Esophagus squamous epithelium (tissue), 5 donors: ENCODE data around the gene CHN2. TPM values are rescaled to one million over a fixed set of nuclear protein-coding genes. Genes with fewer than 3 reads are reported as not detected.

Experiments
- DNase-seq: peaks from one replicate; lab custom pipeline; 2025; lab: John Stamatoyannopoulos, UW
- H3K27ac ChIP-seq, 4 donors: fragments of 200-600 bp; sonication (generic); one replicate each; pipeline ENCODE4 v1.5.1; 2016 to 2019; ENCODE audit warnings: mild to moderate bottlenecking in 1 of 4
- H3K27me3 ChIP-seq, 4 donors: fragments of 200-600 bp; sonication (generic); 1 replicate in 3 of 4; 2 replicates in 1 of 4; pipeline versions ENCODE4 v1.5.1 to v1.6.0; 2017 to 2021; ENCODE audit warnings: antibody characterized with exemption in 1 of 4
- H3K36me3 ChIP-seq, 3 donors: fragments of 200-600 bp; sonication (generic); one replicate each; pipeline ENCODE4 v1.5.1; 2016 to 2019
- H3K4me1 ChIP-seq, 3 donors: fragments of 200-600 bp; sonication (generic); one replicate each; pipeline ENCODE4 v1.5.1; 2017 to 2019
- H3K4me3 ChIP-seq, 4 donors: fragments of 200-600 bp; sonication (generic); 1 replicate in 3 of 4; 2 replicates in 1 of 4; pipeline ENCODE4 v1.5.1; 2016 to 2019; ENCODE audit warnings: mild to moderate bottlenecking in 2 of 4, moderate library complexity in 1 of 4
- H3K9me3 ChIP-seq, 3 donors: fragments of 200-600 bp; sonication (generic); one replicate each; pipeline ENCODE4 v1.5.1; 2016 to 2019
- POLR2A ChIP-seq, 4 donors: fragments of 450-650 bp; IDR thresholded peaks; one replicate each; pipeline ENCODE4 v1.6.1; 2017; ENCODE audit warnings: antibody characterized with exemption in 4 of 4, mild to moderate bottlenecking in 4 of 4, moderate library complexity in 3 of 4
- WGBS, 2 donors: methylation state at CpG; one replicate each; pipeline ENCODE4 v1.1.5; 2018; 5-methylcytosine and 5-hydroxymethylcytosine counted together
- intact Hi-C: fragments of 100-400 bp; cut with DNase I; formaldehyde crosslinking; loops from one replicate; pipeline ENCODE4 v1.15.0; 2022
- total RNA-seq, 4 donors: library from RNA; depleted of rRNA; stranded (reverse); fragments of >200 nt; gene quantifications; one replicate each; pipeline ENCODE4 v1.1.0, GENCODE V29; 2016
- TF ChIP-seq, protein P1 (sequence below), 6 experiments: fragments of 450-650 bp in 4 of 6; fragments of 200-600 bp in 2 of 6; sonication (generic) in 2 of 6; IDR thresholded peaks; one replicate each; pipeline ENCODE4 v1.5.1; 2016 to 2019; ENCODE audit warnings: antibody characterized with exemption in 6 of 6, mild to moderate bottlenecking in 4 of 6, moderate library complexity in 4 of 6
- donor health status: DM: yes; HTN: yes; CAD: no.

Gene CHN2
- total RNA-seq, 4 donors from 2014 or later, result 0.08 to 8.6 (median 1.7) TPM

DNA sequence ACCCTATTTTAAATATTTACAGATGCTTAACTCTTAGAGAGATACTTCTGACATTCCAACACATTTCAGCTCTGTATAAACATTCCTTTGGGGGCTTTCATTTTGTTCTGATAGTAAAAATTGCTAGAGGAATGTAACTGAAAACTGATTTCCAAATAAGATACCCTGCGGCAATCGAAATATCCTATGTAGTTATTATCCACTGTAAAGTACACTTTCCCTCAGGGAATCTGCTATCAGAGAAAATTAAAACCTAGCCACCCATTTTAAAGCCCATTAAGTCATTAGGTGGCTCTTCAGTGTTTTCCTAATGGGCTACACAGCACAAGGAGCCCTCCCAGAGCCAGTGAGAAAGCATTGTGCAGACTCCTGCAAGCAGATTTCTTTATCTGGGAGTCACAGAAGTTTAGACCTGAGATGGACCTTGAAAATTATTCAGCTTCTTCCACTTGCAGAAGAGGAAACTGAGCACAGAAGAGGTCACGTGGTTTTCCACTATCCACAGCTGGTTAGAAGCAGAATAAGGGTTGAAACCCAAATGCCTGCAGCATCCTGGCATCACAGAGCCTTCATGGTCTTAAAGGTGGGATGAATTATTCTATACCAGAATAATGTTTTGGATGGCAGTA lies 35.7 kb upstream of the CHN2 start:
- 46 to 60% methylated on average over 3 of the region's 3 CpGs for WGBS, 2 donors
- intact Hi-C loops, result no loop called here
- no peaks in the 10 kb centered on the region for H3K9me3 ChIP-seq
- TF ChIP-seq, protein P1, sequence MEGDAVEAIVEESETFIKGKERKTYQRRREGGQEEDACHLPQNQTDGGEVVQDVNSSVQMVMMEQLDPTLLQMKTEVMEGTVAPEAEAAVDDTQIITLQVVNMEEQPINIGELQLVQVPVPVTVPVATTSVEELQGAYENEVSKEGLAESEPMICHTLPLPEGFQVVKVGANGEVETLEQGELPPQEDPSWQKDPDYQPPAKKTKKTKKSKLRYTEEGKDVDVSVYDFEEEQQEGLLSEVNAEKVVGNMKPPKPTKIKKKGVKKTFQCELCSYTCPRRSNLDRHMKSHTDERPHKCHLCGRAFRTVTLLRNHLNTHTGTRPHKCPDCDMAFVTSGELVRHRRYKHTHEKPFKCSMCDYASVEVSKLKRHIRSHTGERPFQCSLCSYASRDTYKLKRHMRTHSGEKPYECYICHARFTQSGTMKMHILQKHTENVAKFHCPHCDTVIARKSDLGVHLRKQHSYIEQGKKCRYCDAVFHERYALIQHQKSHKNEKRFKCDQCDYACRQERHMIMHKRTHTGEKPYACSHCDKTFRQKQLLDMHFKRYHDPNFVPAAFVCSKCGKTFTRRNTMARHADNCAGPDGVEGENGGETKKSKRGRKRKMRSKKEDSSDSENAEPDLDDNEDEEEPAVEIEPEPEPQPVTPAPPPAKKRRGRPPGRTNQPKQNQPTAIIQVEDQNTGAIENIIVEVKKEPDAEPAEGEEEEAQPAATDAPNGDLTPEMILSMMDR (IDR thresholded peaks at IDR 0.05), result no peak
- TF ChIP-seq POLR2A (IDR thresholded peaks at IDR 0.05), result no peak
- H3K27ac ChIP-seq, result no peak overlapping the region
- no peak for DNase-seq
- H3K4me3 ChIP-seq, result no peak overlapping the region
- peaks cover 0 to 15% (median 0%) of the 10 kb centered on the region in 4 donors for H3K27me3 ChIP-seq
- no peaks in the 10 kb centered on the region for H3K36me3 ChIP-seq
- no peaks in the 10 kb centered on the region for H3K4me1 ChIP-seq

DNA sequence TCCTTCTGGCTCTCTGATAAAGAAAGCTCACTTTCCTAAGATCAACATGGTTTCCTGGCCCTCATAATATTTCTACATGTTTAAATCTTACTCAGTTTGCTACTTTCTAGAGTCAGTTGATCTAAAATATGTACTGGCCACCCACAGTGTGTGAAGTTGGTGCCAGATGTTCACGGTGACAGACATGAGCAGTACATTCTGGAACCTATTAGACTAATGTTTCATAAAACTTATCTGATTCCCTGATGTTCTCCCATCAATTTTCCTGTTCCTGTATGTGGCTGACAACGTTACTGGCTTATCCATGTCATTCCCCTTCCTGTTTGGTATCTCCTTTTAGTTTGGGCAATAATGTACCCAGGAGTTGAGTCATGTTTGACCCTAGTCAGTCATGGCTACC lies 34.5 kb upstream of the CHN2 start:
- TF ChIP-seq, protein P1 (IDR thresholded peaks at IDR 0.05), result no peak
- TF ChIP-seq POLR2A (IDR thresholded peaks at IDR 0.05), result no peak
- intact Hi-C loops, result no loop called here
- no peak overlapping the region for H3K27ac ChIP-seq
- H3K4me3 ChIP-seq, result no peak overlapping the region
- H3K36me3 ChIP-seq, result no peaks in the 10 kb centered on the region
- 28 to 43% methylated on average over 2 of the region's 2 CpGs for WGBS, 2 donors
- H3K9me3 ChIP-seq, result no peaks in the 10 kb centered on the region
- peaks cover 0 to 15% (median 0%) of the 10 kb centered on the region in 4 donors for H3K27me3 ChIP-seq
- no peak for DNase-seq
- H3K4me1 ChIP-seq, result no peaks in the 10 kb centered on the region

DNA sequence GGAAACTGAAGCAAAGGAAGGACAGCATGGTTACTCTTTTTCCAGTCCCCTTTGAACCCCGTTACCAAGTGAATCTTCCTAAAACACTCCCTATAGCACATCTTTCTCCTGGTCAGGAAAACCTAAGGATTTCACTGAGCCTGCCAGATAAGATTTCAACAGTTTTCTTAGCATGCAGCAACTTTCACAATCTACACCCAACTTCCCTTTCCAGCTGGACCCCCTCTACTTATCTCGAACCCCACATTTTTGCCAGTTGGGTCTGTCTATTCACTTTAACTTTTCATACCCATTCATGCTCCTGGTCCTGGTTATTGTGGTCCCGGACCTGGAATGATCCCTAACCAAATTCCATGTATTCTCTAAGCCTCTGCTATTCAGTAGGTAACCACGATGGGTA lies 33.3 kb upstream of the CHN2 start:
- H3K27me3 ChIP-seq, result peaks cover 0 to 19% (median 0%) of the 10 kb centered on the region in 4 donors
- 75 to 88% methylated on average over 4 of the region's 4 CpGs for WGBS, 2 donors
- no peaks in the 10 kb centered on the region for H3K9me3 ChIP-seq
- no peak overlapping the region for H3K27ac ChIP-seq
- intact Hi-C loops, result no loop called here
- H3K4me3 ChIP-seq, result no peak overlapping the region
- TF ChIP-seq, protein P1 (IDR thresholded peaks at IDR 0.05), result no peak
- TF ChIP-seq POLR2A (IDR thresholded peaks at IDR 0.05), result no peak
- no peak for DNase-seq
- H3K36me3 ChIP-seq, result no peaks in the 10 kb centered on the region
- H3K4me1 ChIP-seq, result no peaks in the 10 kb centered on the region

DNA sequence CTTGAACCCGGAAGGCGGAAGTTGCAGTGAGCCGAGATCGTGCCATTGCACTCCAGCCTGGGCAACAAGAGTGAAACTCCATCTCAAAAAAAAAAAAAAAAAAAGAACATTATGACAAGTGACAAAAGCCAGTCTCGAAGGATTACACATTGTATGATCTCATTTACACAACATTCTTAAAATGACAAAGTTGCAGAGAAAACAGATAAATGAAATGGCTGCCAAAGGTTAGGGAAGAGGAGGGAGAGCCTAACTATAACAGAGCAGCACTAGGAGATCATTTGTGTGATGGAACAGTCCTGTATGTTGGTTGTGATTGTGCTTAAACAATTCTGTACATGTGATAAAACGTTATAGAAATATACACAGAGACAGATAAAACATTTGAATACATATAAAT lies 32.0 kb upstream of the CHN2 start:
- intact Hi-C loops, result no loop called here
- TF ChIP-seq, protein P1 (IDR thresholded peaks at IDR 0.05), result no peak
- Histone ChIP-seq H3K4me1 (no peaks in the 10 kb centered on the region), H3K9me3 (no peaks in the 10 kb centered on the region), H3K27ac (no peak overlapping the region), H3K4me3 (no peak overlapping the region), H3K36me3 (no peaks in the 10 kb centered on the region), H3K27me3 (peaks cover 0 to 14% (median 0%) of the 10 kb centered on the region in 4 donors)
- WGBS, 2 donors, result 78 to 86% methylated on average over 4 to 6 of the region's 6 CpGs
- DNase-seq, result no peak

DNA sequence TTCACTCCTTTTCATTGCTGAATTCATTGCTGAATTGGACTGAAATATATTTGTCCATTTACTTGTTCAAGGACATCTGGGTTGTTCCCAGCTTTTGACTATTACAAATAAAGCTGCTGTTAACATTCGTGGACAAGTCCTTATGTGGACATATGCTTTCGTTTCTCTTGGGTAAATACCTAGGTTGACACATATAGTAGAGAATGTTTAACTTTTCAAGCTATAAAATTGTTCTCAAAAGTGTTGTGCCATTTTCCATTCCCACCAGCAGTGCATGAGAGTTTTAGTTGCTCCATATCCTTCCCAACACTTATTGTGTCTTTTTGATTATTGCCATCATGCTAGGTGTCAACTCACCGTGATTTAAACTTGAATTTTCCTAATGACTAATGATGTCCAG lies 30.7 kb upstream of the CHN2 start:
- Histone ChIP-seq H3K4me1 (no peaks in the 10 kb centered on the region), H3K27ac (no peak overlapping the region), H3K9me3 (no peaks in the 10 kb centered on the region), H3K36me3 (no peaks in the 10 kb centered on the region), H3K4me3 (no peak overlapping the region), H3K27me3 (peaks cover 0 to 7% (median 0%) of the 10 kb centered on the region in 4 donors)
- TF ChIP-seq POLR2A (IDR thresholded peaks at IDR 0.05), result no peak
- TF ChIP-seq, protein P1 (IDR thresholded peaks at IDR 0.05), result no peak
- intact Hi-C loops, result no loop called here
- 47% methylated on average over 3 of the region's 3 CpGs for WGBS, 2 donors
- DNase-seq, result no peak
